WTC11 (cell line): ENCODE results near the gene ANKLE2. TPM values are rescaled to one million over a fixed set of nuclear protein-coding genes. Genes with fewer than 3 reads are reported as not detected.
A peak's percentile ranks its signal among the peaks of the same experiment; 100 is the strongest.

Experiments used
- CREM ChIP-seq: sonication (generic); formaldehyde crosslinking; IDR thresholded peaks from 2 replicates; pipeline ENCODE4 v1.8.1; 2022; ENCODE audit warnings: mild to moderate bottlenecking, missing genetic modification reagents, moderate library complexity
- E2F1 ChIP-seq: sonication (generic); formaldehyde crosslinking; IDR thresholded peaks from 2 replicates; pipeline ENCODE4 v1.8.0; 2022; ENCODE audit warnings: mild to moderate bottlenecking, missing genetic modification reagents
- E2F5 ChIP-seq: sonication (generic); formaldehyde crosslinking; IDR thresholded peaks from 2 replicates; pipeline ENCODE4 v1.8.1; 2022; ENCODE audit warnings: mild to moderate bottlenecking, moderate library complexity, missing genetic modification reagents
- ELF4 ChIP-seq: sonication (generic); formaldehyde crosslinking; IDR thresholded peaks from 2 replicates; pipeline ENCODE4 v1.8.1; 2022; ENCODE audit warnings: low read depth, mild to moderate bottlenecking, moderate library complexity, missing genetic modification reagents
- ESRRA ChIP-seq: sonication (generic); formaldehyde crosslinking; IDR thresholded peaks from 2 replicates; pipeline ENCODE4 v1.8.1; 2022; ENCODE audit warnings: mild to moderate bottlenecking, missing genetic modification reagents, borderline replicate concordance
- FOXK1 ChIP-seq: sonication (generic); formaldehyde crosslinking; IDR thresholded peaks from 2 replicates; pipeline ENCODE4 v1.8.0; 2022; ENCODE audit warnings: mild to moderate bottlenecking, moderate library complexity, missing genetic modification reagents
- IRF2 ChIP-seq: sonication (generic); formaldehyde crosslinking; IDR thresholded peaks from 2 replicates; pipeline ENCODE4 v1.8.0; 2022; ENCODE audit warnings: low read depth, missing genetic modification reagents, borderline replicate concordance
- MXD4 ChIP-seq: fragments of 250-450 bp; sonication (Bioruptor Pico); IDR thresholded peaks from 2 replicates; pipeline ENCODE4 v1.8.0; 2021; ENCODE audit warnings: mild to moderate bottlenecking, moderate library complexity, borderline replicate concordance
- NFATC4 ChIP-seq: fragments of 250-450 bp; sonication (Bioruptor Pico); IDR thresholded peaks from 2 replicates; pipeline ENCODE4 v1.9.0; 2021; ENCODE audit warnings: mild to moderate bottlenecking
- NFE2L1 ChIP-seq: sonication (generic); formaldehyde crosslinking; IDR thresholded peaks from 2 replicates; pipeline ENCODE4 v1.8.1; 2023; ENCODE audit warnings: missing genetic modification reagents
- PRRX2 ChIP-seq: fragments of 250-450 bp; sonication (Bioruptor Pico); IDR thresholded peaks from 2 replicates; pipeline ENCODE4 v1.8.0; 2021; ENCODE audit warnings: mild to moderate bottlenecking
- RELA ChIP-seq: sonication (generic); formaldehyde crosslinking; IDR thresholded peaks from 2 replicates; pipeline ENCODE4 v1.8.1; 2022; ENCODE audit warnings: missing genetic modification reagents, mild to moderate bottlenecking, borderline replicate concordance
- SMAD3 ChIP-seq: sonication (generic); formaldehyde crosslinking; IDR thresholded peaks from 2 replicates; pipeline ENCODE4 v1.8.0; 2022; ENCODE audit warnings: missing genetic modification reagents, mild to moderate bottlenecking, borderline replicate concordance
- SP1 ChIP-seq: sonication (generic); formaldehyde crosslinking; conservative IDR thresholded peaks from 2 replicates; pipeline ENCODE4 v1.8.1; 2022; ENCODE audit warnings: missing genetic modification reagents
- TP53 ChIP-seq: sonication (generic); formaldehyde crosslinking; IDR thresholded peaks from 2 replicates; pipeline ENCODE4 v1.8.1; 2023; ENCODE audit warnings: mild to moderate bottlenecking, missing genetic modification reagents
- USF1 ChIP-seq: sonication (generic); formaldehyde crosslinking; IDR thresholded peaks from 2 replicates; pipeline ENCODE4 v1.8.0; 2022; ENCODE audit warnings: mild to moderate bottlenecking, missing genetic modification reagents
- USF2 ChIP-seq: sonication (generic); formaldehyde crosslinking; IDR thresholded peaks from 2 replicates; pipeline ENCODE4 v1.8.1; 2023; ENCODE audit warnings: mild to moderate bottlenecking, missing genetic modification reagents, moderate library complexity
- ZBTB21 ChIP-seq: sonication (generic); formaldehyde crosslinking; IDR thresholded peaks from 2 replicates; pipeline ENCODE4 v1.8.1; 2023; ENCODE audit warnings: mild to moderate bottlenecking, missing genetic modification reagents, borderline replicate concordance
- ZNF219 ChIP-seq: sonication (generic); formaldehyde crosslinking; IDR thresholded peaks from 2 replicates; pipeline ENCODE4 v1.8.0; 2023; ENCODE audit warnings: missing genetic modification reagents, mild to moderate bottlenecking, borderline replicate concordance
- ZNF281 ChIP-seq: sonication (generic); formaldehyde crosslinking; IDR thresholded peaks from 2 replicates; pipeline ENCODE4 v1.8.0; 2023; ENCODE audit warnings: mild to moderate bottlenecking, missing genetic modification reagents
- ZNF396 ChIP-seq: fragments of 250-450 bp; sonication (Bioruptor Pico); IDR thresholded peaks from 2 replicates; pipeline ENCODE4 v1.8.0; 2021; ENCODE audit warnings: mild to moderate bottlenecking, moderate library complexity, borderline replicate concordance
- ZNF671 ChIP-seq: fragments of 250-450 bp; sonication (Bioruptor Pico); IDR thresholded peaks from 2 replicates; pipeline ENCODE4 v1.8.0; 2021; ENCODE audit warnings: mild to moderate bottlenecking
- total RNA-seq: library from RNA; stranded (reverse); gene quantifications from 3 replicates; pipeline ENCODE4 v1.2.3, GENCODE V29; 2021
- TF ChIP-seq, protein P1 (sequence below): sonication (generic); formaldehyde crosslinking; conservative IDR thresholded peaks from 2 replicates; pipeline ENCODE4 v1.8.1; 2023; ENCODE audit warnings: mild to moderate bottlenecking, low read depth, missing genetic modification reagents, moderate library complexity
- TF ChIP-seq, protein P2 (sequence below): sonication (generic); formaldehyde crosslinking; IDR thresholded peaks from 2 replicates; pipeline ENCODE4 v1.8.1; 2022; ENCODE audit warnings: missing genetic modification reagents, borderline replicate concordance
- TF ChIP-seq, protein P3 (sequence below): fragments of 250-450 bp; sonication (Bioruptor Pico); IDR thresholded peaks from 2 replicates; pipeline ENCODE4 v1.8.0; 2021; ENCODE audit warnings: mild to moderate bottlenecking

ANKLE2 gene
- total RNA-seq, 1 experiment from 2014 or later: 63.8 TPM

- no peak for TF ChIP-seq ZNF396 (CRISPR knock-in tag)
- TF ChIP-seq FOXK1 (CRISPR knock-in tag): peak; percentile 91
- TF ChIP-seq NFATC4 (CRISPR knock-in tag): no peak
- TF ChIP-seq ZNF671 (CRISPR knock-in tag): no peak
- 0 out of 2 replicates have a peak, but pooled peaks have one; percentile 18 for TF ChIP-seq PRRX2 (CRISPR knock-in tag)
- no peak for TF ChIP-seq MXD4 (CRISPR knock-in tag)
- TF ChIP-seq E2F1 (CRISPR knock-in tag): peak; percentile 75; the same call in 1 of the 2 replicates
- no peak for TF ChIP-seq RELA (CRISPR knock-in tag)
- peak; percentile 88; the same call in 1 of the 2 replicates for TF ChIP-seq ESRRA (CRISPR knock-in tag)
- 0 out of 2 replicates have a peak, but pooled peaks have one; percentile 60 for TF ChIP-seq ZBTB21 (CRISPR knock-in tag)
- peak; percentile 86; the same call in 1 of the 2 replicates for TF ChIP-seq SMAD3 (CRISPR knock-in tag)
- TF ChIP-seq USF2 (CRISPR knock-in tag): peak; percentile 30; the same call in 1 of the 2 replicates
- TF ChIP-seq ZNF281 (CRISPR knock-in tag): peak; percentile 62; the same call in 1 of the 2 replicates
- no peak for TF ChIP-seq IRF2 (CRISPR knock-in tag)
- TF ChIP-seq, protein P1, sequence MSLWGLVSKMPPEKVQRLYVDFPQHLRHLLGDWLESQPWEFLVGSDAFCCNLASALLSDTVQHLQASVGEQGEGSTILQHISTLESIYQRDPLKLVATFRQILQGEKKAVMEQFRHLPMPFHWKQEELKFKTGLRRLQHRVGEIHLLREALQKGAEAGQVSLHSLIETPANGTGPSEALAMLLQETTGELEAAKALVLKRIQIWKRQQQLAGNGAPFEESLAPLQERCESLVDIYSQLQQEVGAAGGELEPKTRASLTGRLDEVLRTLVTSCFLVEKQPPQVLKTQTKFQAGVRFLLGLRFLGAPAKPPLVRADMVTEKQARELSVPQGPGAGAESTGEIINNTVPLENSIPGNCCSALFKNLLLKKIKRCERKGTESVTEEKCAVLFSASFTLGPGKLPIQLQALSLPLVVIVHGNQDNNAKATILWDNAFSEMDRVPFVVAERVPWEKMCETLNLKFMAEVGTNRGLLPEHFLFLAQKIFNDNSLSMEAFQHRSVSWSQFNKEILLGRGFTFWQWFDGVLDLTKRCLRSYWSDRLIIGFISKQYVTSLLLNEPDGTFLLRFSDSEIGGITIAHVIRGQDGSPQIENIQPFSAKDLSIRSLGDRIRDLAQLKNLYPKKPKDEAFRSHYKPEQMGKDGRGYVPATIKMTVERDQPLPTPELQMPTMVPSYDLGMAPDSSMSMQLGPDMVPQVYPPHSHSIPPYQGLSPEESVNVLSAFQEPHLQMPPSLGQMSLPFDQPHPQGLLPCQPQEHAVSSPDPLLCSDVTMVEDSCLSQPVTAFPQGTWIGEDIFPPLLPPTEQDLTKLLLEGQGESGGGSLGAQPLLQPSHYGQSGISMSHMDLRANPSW (CRISPR knock-in tag): peak; percentile 51; the same call in 1 of the 2 replicates
- peak; percentile 62 for TF ChIP-seq SP1
- peak; percentile 93 for TF ChIP-seq E2F5 (CRISPR knock-in tag)
- TF ChIP-seq, protein P2, sequence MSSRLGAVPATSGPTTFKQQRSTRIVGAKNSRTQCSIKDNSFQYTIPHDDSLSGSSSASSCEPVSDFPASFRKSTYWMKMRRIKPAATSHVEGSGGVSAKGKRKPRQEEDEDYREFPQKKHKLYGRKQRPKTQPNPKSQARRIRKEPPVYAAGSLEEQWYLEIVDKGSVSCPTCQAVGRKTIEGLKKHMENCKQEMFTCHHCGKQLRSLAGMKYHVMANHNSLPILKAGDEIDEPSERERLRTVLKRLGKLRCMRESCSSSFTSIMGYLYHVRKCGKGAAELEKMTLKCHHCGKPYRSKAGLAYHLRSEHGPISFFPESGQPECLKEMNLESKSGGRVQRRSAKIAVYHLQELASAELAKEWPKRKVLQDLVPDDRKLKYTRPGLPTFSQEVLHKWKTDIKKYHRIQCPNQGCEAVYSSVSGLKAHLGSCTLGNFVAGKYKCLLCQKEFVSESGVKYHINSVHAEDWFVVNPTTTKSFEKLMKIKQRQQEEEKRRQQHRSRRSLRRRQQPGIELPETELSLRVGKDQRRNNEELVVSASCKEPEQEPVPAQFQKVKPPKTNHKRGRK (CRISPR knock-in tag): no peak
- TF ChIP-seq ZNF219 (CRISPR knock-in tag): no peak
- peak; percentile 92 for TF ChIP-seq TP53
- TF ChIP-seq, protein P3, sequence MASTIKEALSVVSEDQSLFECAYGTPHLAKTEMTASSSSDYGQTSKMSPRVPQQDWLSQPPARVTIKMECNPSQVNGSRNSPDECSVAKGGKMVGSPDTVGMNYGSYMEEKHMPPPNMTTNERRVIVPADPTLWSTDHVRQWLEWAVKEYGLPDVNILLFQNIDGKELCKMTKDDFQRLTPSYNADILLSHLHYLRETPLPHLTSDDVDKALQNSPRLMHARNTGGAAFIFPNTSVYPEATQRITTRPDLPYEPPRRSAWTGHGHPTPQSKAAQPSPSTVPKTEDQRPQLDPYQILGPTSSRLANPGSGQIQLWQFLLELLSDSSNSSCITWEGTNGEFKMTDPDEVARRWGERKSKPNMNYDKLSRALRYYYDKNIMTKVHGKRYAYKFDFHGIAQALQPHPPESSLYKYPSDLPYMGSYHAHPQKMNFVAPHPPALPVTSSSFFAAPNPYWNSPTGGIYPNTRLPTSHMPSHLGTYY (CRISPR knock-in tag): no peak
- 0 out of 2 replicates have a peak, but pooled peaks have one; percentile 44 for TF ChIP-seq USF1 (CRISPR knock-in tag)
- peak; percentile 87 for TF ChIP-seq CREM (CRISPR knock-in tag)
- peak; percentile 34; the same call in 1 of the 2 replicates for TF ChIP-seq ELF4 (CRISPR knock-in tag)
- TF ChIP-seq NFE2L1: 0 out of 2 replicates have a peak, but pooled peaks have one; percentile 41
These were observed 51.1 kb downstream of the ANKLE2 start, which contains the start of gene PGAM5 (continued) for GRCh38 chr12:132710405-132711079.
